ENCODE measurements around the gene SBNO2.
A peak's percentile ranks its signal among the peaks of the same experiment; 100 is the strongest.

Gene SBNO2

DNA sequence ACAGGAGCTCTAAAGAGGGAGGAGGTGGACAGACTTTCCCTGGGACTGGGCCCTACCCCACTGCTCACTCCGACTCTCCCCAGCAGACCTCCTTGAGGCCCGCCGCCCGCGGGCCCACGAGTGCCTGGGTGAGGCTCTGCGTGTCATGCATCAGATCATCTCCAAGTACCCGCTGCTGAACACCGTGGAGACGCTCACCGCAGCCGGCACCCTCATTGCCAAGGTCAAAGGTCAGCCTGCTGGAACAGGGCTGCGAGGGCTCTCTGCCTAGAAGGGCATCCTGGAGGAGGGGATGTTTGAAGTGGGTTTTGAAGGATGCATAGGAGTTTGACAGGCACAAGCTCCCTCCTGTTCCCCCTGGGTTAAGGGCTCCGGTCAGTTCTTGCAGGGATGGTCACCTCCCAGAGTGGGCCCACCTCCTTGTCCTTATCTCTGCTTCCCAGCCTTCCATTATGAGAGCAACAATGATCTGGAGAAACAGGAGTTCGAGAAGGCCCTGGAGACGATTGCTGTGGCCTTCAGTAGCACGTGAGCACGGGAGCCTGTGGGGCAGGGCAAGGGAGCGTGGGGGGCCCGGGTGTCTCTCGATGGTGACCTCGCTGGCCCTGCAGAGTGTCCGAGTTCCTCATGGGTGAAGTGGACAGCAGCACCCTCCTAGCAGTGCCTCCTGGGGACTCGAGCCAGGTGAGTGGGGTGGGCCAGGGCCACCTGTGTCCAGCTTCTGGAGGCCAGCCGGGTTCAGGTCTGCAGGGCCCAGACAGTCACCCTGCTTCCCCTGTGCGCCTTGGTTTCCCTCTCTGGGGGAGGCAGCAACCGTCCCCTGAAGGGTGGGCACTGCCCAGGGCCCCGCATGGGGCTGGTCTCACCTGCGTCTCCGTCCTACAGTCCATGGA, 100.8 kb downstream of the SBNO2 start:
- DNase-seq (ENCODE audit: low spot score): no peak

DNA sequence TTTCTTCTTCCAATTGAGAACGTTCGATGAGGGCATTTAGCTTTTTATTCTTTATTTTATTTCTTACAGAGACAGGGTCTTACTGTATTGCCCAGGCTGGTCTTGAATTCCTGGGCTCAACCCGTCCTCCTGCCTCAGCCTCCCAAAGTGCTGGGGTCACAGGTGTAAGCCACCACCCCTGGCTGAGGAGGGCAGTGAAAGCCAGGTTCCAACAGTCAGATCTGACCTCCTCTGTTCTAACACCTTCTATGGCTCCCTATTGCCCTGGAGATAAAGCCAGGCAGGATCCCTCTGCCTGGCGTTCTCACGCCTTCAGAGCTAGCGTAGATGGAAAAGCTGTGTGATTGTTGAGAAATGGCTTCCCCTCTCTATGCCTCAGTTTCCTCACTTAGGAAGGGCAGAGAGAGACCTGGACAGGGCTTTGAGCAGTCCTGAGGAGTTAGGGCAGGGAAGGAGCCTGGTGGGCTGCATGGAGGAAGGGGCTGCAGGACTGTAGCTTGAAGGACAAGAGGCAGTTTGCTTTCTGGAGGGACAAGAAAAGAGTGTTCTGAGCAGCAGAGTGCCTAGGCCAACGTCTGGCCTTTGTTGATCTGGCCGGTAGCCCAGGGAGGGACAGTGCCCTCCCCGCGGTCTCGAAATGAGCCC, 101.6 kb downstream of the SBNO2 start:
- no peak for DNase-seq (ENCODE audit: low spot score)

DNA sequence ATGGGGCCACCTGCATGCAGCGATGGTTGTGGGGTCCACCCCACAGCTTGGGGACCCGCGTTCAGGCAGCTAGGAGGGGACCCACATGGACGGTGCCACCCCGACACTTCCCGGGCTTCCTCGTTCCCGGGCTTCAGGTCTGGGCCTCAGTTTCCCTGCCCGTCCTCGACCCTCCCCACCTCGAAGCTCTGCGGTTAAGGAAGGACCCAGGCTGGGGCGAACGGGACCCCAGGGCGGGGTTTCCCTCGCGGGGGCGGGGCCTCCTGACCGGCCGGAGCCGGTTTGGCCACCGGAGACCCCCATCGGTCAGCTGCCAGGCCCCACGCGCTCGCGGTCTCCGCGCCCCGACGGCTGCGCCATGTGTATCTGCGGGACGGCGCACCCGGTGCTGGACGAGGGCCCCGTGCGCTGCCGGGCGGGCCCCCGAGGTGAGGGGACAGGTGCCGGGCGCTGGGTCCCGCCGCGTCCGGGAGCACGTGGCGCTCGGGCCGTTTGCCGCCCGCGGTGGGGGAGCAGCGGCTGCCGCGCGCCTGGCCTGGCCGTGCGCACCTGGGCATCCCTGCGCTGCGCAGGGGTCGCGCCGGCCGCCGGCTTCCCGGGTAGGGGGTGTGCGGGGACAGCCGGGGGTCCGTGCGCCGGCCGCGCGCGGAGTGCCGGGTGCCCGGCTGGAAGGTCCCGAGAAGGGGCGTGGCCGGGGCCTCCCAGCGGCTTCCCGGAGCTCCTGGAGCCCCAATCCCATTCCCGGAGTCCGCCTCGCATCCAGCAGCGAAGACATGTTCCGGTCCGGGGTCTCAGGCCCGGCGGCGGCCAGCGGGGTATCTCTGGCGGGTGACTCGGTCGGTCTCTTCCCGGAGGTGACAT, 102.9 kb downstream of the SBNO2 start:
- DNase-seq (ENCODE audit: low spot score): no peak

DNA sequence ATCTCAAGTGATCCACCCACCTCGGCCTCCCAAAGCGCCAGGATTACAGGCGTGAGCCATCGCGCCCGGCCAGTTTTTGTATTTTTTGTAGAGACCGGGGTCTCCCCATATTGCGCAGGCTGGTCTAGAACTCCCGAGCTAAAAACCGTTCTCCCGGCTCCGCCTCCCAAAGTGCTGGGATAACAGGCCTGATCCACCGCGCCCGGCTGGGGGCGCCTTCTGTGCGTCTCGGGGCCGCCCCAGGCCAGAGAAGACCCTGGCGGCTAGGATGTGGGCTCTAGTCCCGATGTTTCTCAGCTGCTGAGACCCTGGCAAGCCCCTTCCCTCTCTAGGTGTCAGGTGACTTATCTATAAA, 103.5 kb downstream of the SBNO2 start:
- DNase-seq (ENCODE audit: low spot score): no peak

DNA sequence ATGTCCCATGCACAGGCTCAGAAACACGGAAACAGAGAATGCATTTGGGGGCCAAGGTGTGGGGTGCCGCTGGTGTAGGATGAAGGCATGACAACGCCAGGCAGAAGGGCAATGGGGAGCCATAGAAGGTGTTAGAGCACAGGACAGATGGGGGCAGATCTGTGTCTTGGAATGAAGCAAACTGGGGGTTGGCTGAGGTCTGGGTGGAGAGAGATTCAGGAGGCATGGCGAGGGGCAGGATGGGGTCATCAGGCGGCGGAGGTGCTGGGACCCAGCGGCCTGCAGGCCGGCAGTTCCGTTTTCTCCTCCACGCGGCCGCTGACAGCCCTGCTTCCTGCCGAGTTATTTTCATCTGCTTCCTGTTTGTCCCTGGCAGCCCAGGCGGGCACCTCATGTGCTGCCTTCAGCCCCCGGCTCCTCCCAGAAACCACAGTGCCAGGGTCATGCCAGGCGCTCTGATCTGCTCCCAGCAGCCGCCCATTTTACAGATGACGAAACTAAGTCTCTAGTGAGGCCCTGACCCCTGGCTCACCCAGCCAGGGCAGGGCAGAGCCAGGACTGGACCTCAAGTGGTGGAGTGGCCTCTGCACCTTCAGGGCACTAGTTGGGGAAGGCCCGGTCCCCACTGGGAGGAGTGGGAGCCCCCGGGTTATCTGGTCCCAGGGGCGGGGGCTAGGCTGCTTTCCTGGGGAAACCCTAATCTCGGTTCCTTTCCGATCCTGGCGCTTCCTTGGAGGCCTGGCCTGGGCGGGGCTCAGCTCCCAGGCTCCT, 104.9 kb downstream of the SBNO2 start:
- DNase-seq (ENCODE audit: low spot score): peak; percentile 76

DNA sequence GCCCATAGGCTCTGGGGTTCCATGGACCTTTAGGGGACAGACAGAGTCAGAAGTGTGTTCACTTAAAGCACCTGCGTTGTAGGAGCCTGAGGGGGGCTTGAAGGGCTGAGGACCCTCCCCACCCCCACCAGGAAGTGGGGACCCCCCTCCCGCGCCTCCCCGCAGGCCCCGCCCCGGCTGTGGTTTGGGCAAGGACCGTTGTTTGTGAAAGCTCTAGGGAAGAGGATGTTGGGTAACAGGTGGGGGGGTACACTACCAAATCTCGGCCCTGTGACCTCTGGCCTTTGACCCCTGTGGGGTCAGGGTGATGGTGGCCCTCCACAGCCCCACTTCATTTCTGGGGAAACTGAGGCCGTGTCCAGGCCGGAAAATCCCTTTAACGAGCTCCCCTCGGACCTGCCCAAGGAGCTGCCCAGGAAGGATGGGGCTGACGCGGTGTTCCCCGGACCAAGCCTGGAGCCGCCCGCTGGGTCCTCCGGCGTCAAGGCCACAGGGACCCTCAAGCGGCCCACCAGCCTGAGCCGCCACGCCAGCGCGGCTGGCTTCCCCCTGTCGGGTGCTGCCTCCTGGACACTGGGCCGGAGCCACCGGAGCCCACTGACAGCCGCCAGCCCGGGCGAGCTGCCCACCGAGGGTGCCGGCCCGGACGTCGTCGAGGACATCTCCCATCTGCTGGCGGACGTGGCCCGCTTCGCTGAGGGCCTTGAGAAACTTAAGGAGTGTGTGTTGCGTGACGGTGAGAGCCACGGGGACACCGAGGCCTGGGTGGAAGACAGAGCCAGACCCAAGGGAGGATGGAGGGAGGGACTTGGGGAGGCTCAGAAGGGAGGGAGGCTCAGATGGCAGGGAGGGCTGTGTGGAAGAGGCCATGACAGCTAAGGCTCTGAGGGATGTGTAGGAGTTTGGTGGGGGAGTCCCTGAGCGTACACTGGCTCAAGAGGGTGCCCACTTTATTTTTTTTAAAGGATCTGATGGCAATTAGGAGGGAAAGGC, 105.8 kb downstream of the SBNO2 start:
- peak; percentile 55 for DNase-seq (ENCODE audit: low spot score)

DNA sequence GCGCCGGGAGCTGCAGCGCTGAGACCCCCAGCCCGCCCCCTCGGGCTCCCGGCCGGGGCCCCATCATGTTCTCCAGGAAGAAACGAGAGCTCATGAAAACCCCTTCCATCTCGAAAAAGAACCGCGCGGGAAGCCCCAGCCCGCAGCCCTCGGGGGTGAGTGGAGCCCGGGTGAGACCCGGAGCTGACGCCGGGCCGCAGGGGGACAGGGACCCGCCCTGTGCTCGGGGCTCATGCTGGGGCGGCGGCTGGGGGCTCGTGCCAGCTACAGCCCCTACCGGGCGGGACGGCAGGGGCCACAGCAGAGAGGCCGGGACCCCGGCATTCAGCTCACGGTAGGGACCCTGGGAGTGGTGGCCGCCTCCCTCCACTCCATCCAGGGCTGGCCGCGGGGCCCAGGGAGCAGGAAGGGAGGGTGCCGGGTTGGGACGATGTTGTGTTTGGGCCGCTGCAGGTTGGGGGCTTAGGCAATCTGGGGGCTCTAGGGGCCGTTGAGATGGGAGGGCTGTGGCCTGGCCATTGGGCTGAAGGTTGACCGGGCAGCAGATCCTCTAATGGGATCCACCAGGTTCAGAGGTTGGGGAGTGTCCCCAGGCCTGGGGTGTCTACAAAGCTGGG, 106.6 kb downstream of the SBNO2 start:
- DNase-seq (ENCODE audit: low spot score): no peak

DNA sequence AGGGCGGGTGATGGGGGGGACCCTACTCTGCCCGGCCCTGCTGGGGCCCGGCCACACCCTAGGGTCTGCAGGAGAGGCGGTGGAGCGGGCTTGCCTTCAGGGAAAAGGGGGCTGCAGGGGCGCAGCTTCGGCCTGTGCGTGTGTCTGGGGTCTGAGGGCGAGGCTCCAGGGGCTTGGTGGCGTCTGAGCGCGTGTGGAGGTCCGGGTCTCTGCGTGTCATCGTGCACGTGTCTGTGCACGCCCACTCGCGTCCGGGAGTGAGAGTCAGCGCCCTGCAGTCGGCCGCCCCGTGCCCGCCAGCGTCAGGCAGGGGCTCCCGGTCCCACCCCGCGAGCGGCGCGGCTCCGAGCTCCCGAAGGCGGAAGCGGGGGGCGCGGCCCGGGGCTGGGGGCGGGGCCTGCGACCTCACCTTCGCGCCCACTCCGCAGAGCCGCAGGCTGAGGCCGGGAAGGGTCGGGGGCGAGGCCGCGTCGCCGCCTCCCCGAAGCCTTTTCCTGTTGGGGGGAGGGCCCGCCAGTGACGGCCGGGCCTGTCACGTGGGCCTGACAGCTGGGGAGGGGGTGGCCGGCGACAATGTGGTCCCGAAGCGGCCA, 107.2 kb downstream of the SBNO2 start, which contains the start of gene ARHGAP45:
Gene ARHGAP45, plus strand, starts transcription at position 420 of the 593 bp plus-strand sequence. CDS start 239 bp downstream, outside the sequence.
- peak; percentile 89 for DNase-seq (ENCODE audit: low spot score)

DNA sequence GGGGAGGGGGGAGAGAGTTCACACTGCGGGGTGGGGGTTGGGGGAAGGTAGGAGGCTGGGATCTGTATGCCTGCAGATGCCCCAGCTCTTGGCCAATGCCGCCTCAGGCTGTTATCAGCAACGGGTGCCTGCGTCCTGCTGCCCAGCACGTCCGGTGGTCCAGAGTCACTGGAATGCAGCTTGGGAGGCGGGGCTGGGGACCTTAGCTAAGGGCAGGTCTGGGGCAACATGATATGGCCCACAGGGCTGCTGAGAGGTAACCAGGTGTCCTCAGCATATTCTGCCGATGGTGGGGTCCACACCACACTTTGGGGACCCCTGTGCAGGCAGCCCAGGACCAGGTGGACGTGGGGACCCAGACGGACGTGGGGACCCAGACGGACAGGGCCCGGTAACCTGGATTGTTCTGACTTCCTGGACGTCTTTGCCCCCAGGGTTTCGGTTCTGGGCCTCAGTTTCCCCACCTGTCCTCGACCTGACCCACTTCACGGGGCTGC, 107.8 kb downstream of the SBNO2 start:
- no peak for DNase-seq (ENCODE audit: low spot score)

DNA sequence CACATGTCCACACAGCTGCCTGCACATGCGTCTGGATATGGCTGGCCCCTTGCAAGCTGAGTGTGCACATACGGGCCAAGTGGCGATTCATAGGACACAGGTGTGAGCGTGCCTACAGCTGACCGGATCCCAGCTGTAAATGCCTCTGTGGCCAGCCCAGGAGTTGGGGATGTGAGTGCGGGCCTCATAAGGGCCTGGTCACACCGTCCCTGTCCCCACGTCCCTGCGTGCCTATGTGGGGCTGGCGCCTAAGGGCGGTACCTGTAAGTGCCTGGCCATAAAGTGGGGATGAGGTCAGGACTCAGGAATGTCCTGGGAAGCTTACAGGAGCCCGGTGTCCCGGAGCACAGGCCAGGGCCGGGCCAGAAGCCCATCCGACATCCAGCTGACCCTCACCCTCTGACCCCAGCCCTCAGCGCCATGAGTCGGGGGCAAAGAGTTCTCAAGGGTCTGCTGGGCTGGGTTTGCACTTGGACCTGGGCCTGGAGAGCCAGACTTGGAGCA, 108.4 kb downstream of the SBNO2 start:
- no peak for DNase-seq (ENCODE audit: low spot score)

DNA sequence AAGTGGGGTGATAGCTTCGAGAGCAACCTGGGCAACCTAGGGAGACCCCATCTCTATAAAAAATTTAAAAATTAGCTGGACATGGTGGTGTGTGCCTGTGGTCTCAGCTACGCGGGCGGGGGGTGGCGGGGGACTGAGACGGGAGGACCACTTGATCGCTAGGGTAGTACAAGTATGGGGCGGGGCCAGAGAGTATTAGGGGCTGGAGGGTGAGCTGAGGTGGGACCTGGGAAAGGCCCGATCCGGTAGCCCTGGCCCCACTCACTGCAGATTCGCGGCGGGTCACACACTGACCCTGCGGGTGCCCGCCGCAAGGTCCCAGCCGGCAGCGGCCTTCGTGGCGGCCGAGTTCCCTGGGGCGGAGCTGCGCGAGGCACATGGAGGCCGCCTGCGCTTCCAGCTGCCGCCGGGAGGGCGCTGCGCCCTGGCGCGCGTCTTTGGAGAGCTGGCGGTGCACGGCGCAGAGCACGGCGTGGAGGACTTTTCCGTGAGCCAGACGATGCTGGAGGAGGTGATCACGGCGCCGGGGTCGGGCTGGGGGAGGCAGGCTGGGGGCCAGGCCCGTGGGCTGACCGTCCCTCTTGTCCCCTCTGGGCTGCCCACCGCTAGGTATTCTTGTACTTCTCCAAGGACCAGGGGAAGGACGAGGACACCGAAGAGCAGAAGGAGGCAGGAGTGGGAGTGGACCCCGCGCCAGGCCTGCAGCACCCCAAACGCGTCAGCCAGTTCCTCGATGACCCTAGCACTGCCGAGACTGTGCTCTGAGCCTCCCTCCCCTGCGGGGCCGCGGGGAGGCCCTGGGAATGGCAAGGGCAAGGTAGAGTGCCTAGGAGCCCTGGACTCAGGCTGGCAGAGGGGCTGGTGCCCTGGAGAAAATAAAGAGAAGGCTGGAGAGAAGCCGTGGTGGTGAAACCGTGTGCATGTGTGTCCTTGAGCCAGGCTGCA, 109.1 kb downstream of the SBNO2 start:
- DNase-seq (ENCODE audit: low spot score): peak; percentile 66

DNA sequence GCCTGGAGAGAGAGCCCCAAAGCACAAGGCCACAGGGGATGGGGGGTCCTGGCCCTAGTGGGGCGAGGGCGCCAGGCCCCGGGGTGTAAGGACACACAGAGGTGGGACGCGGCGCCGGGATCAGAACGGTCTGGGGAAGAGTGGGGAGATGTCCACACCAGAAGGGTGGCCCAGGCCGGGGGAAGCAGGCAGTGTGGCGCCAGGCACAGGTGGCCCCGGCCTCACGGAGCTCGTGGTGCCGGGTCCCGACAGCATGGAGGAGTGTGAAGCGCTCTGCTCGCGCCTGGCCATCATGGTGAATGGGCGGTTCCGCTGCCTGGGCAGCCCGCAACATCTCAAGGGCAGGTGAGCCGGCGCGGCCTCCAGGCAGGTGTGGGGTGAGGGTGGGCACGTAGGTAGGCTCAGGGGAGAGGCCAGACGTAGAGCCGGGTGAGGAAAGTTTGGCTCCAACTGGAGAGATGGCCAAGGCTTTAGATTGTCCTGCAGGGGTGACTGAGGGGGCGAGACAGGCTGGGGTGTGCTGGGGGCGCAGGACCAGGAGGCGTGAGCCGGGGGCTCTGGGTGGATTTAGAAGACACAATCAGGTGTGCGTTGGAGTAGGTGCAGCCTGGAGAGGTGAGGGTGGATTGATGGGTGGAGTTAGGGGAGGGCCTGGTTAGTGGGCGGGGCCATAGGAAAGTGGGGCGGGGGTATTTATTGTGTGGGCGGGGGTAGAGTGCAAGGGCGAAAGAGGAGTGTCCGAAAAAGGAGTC, 110.0 kb downstream of the SBNO2 start:
- peak; percentile 45 for DNase-seq (ENCODE audit: low spot score)

DNA sequence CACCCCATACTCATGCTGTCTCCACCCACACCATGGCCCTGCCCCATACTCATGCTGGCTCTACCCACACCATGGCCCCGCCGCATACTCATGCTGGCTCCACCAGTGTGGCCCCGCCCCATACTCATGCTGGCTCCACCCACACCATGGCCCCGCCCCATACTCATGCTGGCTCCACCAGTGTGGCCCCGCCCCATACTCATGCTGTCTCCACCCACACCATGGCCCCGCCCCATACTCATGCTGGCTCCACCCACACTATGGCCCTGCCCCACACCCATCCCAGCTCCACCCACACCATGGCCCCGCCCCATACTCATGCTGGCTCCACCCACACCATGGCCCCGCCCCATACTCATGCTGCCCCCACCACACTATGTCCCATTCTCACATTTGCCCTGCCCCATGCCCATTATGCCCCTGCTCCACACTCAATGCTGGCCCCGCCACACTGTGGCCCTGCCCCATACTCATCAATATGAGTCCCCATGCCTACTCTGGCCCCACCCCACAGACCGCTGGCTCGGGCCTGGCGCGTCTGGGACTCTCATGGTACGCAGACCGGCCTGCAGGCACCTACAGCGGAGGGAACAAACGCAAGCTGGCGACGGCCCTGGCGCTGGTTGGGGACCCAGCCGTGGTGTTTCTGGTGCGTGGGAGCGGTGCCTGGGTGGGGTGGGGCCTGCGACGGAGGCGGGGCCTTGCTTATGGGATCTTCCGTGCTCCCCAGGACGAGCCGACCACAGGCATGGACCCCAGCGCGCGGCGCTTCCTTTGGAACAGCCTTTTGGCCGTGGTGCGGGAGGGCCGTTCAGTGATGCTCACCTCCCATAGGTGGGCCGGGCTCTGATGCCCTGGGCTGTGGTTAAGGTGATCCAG, 110.8 kb downstream of the SBNO2 start:
- DNase-seq (ENCODE audit: low spot score): peak; percentile 96

DNA sequence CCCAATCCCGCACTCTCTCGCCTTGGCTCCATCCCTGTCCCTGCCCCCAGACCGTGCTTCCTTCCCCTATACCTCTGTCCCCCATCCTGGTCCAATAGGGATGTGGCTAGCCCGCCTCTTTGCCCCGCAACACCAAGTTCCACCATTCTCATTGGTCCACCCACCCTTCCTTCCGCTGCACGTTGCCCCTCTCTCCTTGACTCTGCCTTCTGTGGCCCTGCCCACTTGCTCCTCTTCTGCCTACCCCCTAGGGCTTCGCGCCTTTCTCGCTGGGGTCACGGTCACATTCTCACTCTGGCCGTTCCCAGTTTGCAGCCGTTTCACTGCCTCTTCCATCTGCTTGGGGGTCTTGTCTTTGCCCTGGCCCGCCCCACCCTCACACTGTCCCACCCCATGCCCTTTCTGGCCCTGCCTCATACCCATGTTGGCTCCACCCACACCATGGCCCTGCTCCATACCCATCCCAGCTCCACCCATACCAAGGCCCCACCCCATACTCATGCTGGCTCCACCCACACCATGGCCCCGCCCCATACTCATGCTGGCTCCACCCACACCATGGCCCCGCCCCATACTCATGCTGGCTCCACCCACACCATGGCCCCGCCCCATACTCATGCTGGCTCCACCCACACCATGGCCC, 111.6 kb downstream of the SBNO2 start:
- DNase-seq (ENCODE audit: low spot score): no peak

DNA sequence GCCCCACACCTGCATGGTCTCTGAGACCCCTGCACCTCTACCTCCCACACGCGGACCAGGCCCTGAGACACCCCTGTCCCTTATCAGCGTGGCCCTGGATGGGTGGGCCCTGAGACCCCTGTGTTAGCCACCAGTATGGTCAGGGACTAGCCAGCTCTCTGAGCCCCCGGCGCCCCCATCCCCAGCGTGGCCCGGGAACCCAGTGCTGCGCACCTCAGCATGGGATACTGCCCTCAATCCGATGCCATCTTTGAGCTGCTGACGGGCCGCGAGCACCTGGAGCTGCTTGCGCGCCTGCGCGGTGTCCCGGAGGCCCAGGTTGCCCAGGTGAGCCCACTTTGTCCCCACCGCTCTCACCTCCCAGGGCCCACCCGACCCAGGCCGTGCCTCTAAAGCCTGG, 112.1 kb downstream of the SBNO2 start:
- DNase-seq (ENCODE audit: low spot score): no peak

DNA sequence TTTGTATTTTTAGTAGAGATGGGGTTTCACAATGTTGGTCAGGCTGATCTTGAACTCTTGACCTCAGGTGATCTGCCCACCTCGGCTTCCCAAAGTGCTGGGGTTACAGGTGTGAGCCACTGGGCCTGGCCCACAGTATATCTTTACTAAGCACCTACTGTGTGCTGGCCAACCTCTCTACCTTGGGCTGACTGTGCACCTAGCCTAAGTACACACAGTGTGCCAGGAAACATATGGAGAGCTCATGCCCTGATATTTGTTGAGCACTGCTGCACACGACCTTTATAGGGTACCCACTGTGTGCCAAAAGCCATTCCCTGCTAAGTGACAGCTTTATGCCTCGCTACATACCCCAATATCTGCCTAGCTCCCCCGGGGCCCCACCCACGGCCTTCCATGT, 113.4 kb downstream of the SBNO2 start:
- no peak for DNase-seq (ENCODE audit: low spot score)

All from NAMALWA (cell line).